Chondrocyte (in vitro differentiated cells): ENCODE measurements around the gene KIAA0040. TPM values are rescaled to one million over a fixed set of nuclear protein-coding genes. Genes with fewer than 3 reads are reported as not detected.
A peak's percentile ranks its signal among the peaks of the same experiment; 100 is the strongest.

Source experiments
- DNase-seq: peaks from one replicate; pipeline ENCODE4 v3.0.0; 2021; ENCODE audit warnings: mixed read lengths, low spot score
- H3K27ac Mint-ChIP-seq: one replicate; pipeline ENCODE4 v1.8.0; 2021; ENCODE audit warnings: mild to moderate bottlenecking, moderate library complexity, mixed read lengths; ENCODE audit not compliant: unreplicated experiment
- H3K27me3 Mint-ChIP-seq: 2 replicates; pipeline ENCODE4 v1.8.0; 2021; ENCODE audit warnings: low read depth, mixed read lengths
- H3K36me3 Mint-ChIP-seq: 2 replicates; pipeline ENCODE4 v1.8.0; 2021; ENCODE audit warnings: low read depth, mixed read lengths
- H3K4me1 Mint-ChIP-seq: 2 replicates; pipeline ENCODE4 v1.8.0; 2021; ENCODE audit warnings: low read depth, mild to moderate bottlenecking, mixed read lengths
- H3K4me3 Mint-ChIP-seq: one replicate; pipeline ENCODE4 v1.8.0; 2021; ENCODE audit warnings: mild to moderate bottlenecking, moderate library complexity, mixed read lengths; ENCODE audit not compliant: unreplicated experiment
- H3K9me3 Mint-ChIP-seq: 2 replicates; pipeline ENCODE4 v1.8.0; 2021; ENCODE audit warnings: low read depth, mixed read lengths
- total RNA-seq: library from RNA; stranded (reverse); gene quantifications from 3 replicates; pipeline ENCODE4 v1.2.1, GENCODE V29; 2021
- TF ChIP-seq, protein P1 (sequence below): fragments of 200-600 bp; sonication (generic); IDR thresholded peaks from 2 replicates; pipeline ENCODE4 v1.5.0; 2021; ENCODE audit warnings: antibody characterized with exemption, mild to moderate bottlenecking, moderate library complexity

Gene KIAA0040
- total RNA-seq, 1 donor from 2014 or later = 0.75 TPM

- Mint-ChIP-seq H3K27me3 (peaks cover 34% of the 10 kb centered on the region), H3K9me3 (no peaks in the 10 kb centered on the region), H3K36me3 (no peaks in the 10 kb centered on the region), H3K4me1 (peaks cover 5% of the 10 kb centered on the region), H3K4me3 (no peak overlapping the region), H3K27ac (no peak overlapping the region)
- DNase-seq = no peak
- TF ChIP-seq, protein P1, sequence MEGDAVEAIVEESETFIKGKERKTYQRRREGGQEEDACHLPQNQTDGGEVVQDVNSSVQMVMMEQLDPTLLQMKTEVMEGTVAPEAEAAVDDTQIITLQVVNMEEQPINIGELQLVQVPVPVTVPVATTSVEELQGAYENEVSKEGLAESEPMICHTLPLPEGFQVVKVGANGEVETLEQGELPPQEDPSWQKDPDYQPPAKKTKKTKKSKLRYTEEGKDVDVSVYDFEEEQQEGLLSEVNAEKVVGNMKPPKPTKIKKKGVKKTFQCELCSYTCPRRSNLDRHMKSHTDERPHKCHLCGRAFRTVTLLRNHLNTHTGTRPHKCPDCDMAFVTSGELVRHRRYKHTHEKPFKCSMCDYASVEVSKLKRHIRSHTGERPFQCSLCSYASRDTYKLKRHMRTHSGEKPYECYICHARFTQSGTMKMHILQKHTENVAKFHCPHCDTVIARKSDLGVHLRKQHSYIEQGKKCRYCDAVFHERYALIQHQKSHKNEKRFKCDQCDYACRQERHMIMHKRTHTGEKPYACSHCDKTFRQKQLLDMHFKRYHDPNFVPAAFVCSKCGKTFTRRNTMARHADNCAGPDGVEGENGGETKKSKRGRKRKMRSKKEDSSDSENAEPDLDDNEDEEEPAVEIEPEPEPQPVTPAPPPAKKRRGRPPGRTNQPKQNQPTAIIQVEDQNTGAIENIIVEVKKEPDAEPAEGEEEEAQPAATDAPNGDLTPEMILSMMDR = no peak
These were observed 36.6 kb downstream of the KIAA0040 start for GRCh38 chr1:175155936-175156335.

GRCh38 chr1:175155473-175155856 is 37.1 kb downstream of the KIAA0040 start:
- H3K4me1 Mint-ChIP-seq = peaks cover 10% of the 10 kb centered on the region
- H3K36me3 Mint-ChIP-seq = no peaks in the 10 kb centered on the region
- TF ChIP-seq, protein P1 = no peak
- H3K27ac Mint-ChIP-seq = no peak overlapping the region
- no peak for DNase-seq
- no peak overlapping the region for H3K4me3 Mint-ChIP-seq
- H3K9me3 Mint-ChIP-seq = no peaks in the 10 kb centered on the region
- peaks cover 38% of the 10 kb centered on the region for H3K27me3 Mint-ChIP-seq

GRCh38 chr1:175154629-175155472 is 37.7 kb downstream of the KIAA0040 start:
- DNase-seq = no peak
- Mint-ChIP-seq H3K27ac (no peak overlapping the region), H3K9me3 (no peaks in the 10 kb centered on the region), H3K4me1 (peaks cover 12% of the 10 kb centered on the region), H3K27me3 (peaks cover 38% of the 10 kb centered on the region), H3K36me3 (no peaks in the 10 kb centered on the region), H3K4me3 (no peak overlapping the region)
- TF ChIP-seq, protein P1 = peak; percentile 93

DNA sequence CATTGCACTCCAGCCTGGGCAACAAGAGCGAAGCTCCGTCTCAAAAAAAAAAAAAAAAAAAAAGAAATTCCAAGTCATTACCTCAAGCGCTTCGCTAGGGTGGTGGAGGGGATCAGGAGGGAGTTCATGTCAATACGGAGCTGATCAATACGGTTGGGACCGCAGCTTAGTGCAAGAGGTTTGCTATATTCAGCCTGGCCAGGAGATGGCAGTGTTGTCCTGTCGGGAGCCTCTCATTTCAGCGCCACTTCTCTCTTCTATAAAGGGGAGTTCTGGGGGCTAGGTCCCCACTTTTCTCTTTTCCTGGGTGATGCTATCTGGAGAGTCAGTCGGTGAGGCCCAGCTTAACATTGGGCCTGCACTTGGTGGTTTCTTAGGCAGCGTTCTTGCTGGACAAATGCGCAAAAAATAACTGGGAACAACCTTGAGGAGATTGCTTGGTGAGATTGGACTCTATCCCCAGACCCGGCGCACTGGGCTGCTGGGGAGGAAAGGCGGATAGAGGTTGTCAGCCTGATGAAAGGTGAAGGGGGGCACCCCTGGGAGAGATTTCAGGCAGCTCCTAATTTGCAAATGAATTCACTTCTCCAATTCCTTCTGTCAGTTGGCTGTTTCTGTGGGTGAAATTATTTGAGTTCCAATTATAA is 40.4 kb downstream of the KIAA0040 start:
- Mint-ChIP-seq H3K27me3 (peaks cover 48% of the 10 kb centered on the region), H3K27ac (no peak overlapping the region), H3K4me3 (peak overlapping the region; percentile 42), H3K4me1 (peaks cover 12% of the 10 kb centered on the region), H3K9me3 (no peaks in the 10 kb centered on the region), H3K36me3 (no peaks in the 10 kb centered on the region)
- no peak for DNase-seq
- TF ChIP-seq, protein P1 = peak; percentile 91

- TF ChIP-seq, protein P1 = no peak
- Mint-ChIP-seq H3K4me3 (no peak overlapping the region), H3K27ac (no peak overlapping the region), H3K36me3 (no peaks in the 10 kb centered on the region), H3K9me3 (no peaks in the 10 kb centered on the region), H3K27me3 (peaks cover 47% of the 10 kb centered on the region), H3K4me1 (peaks cover 15% of the 10 kb centered on the region)
- no peak for DNase-seq
These were observed 41.8 kb downstream of the KIAA0040 start for GRCh38 chr1:175150596-175151319.
